ENCODE data around the gene MED22. TPM values are rescaled to one million over a fixed set of nuclear protein-coding genes. Genes with fewer than 3 reads are reported as not detected.

The MED22 gene
- total RNA-seq, 2 donors from 2014 or later: 50.0 to 51.2 TPM

DNA sequence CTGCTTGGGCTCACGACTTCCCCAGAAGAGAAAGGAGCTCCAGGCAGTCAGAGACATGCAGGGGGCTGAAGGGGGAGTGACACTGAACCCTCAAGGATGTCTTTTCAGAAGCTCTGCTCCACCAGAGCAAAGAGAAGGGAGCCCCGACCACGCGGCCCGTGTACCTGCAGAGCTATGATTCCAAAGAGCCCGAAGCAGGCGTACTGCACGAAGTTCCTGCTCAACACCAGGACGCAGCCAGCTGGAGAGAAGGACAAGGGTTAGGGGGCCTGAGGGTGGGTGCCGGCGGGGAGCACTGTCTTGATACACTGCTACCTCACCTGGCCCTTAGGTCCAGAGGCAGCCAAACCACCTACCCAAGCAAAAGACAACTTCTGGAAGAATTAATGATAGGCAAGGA lies 18.5 kb upstream of the MED22 start:
- no peak overlapping the region for H3K4me3 ChIP-seq
- H3K9me3 ChIP-seq: no peaks in the 10 kb centered on the region
- DNase-seq (ENCODE audit: low spot score) (no peak), ATAC-seq (ENCODE audit: insufficient number of reproducible peaks, low FRiP score, low read depth) (no peak)
- H3K4me1 ChIP-seq (ENCODE audit: control insufficient read depth in 1 of 2, low read depth in 2 of 2): peaks cover 1 to 38% of the 10 kb centered on the region in 2 donors
- no peak overlapping the region for H3K27ac ChIP-seq
- TF ChIP-seq CTCF (IDR thresholded peaks at IDR 0.05): no peak
- H3K27me3 ChIP-seq (replicated peaks; ENCODE audit: insufficient read depth): no peaks in the 10 kb centered on the region
- H3K36me3 ChIP-seq: peaks cover 43% of the 10 kb centered on the region

- Histone ChIP-seq H3K9me3 (no peaks in the 10 kb centered on the region), H3K4me3 (no peak overlapping the region), H3K36me3 (peaks cover 43% of the 10 kb centered on the region), H3K4me1 (ENCODE audit: control insufficient read depth in 1 of 2, low read depth in 2 of 2) (peaks cover 0 to 4% of the 10 kb centered on the region in 2 donors), H3K27ac (no peak overlapping the region), H3K27me3 (replicated peaks; ENCODE audit: insufficient read depth) (no peaks in the 10 kb centered on the region)
- TF ChIP-seq CTCF (IDR thresholded peaks at IDR 0.05): no peak
- ATAC-seq (ENCODE audit: insufficient number of reproducible peaks, low FRiP score, low read depth): no peak
- no peak for DNase-seq (ENCODE audit: low spot score)
Observed at GRCh38 chr9:133362359-133363044, 14.6 kb upstream of the MED22 start.

DNA sequence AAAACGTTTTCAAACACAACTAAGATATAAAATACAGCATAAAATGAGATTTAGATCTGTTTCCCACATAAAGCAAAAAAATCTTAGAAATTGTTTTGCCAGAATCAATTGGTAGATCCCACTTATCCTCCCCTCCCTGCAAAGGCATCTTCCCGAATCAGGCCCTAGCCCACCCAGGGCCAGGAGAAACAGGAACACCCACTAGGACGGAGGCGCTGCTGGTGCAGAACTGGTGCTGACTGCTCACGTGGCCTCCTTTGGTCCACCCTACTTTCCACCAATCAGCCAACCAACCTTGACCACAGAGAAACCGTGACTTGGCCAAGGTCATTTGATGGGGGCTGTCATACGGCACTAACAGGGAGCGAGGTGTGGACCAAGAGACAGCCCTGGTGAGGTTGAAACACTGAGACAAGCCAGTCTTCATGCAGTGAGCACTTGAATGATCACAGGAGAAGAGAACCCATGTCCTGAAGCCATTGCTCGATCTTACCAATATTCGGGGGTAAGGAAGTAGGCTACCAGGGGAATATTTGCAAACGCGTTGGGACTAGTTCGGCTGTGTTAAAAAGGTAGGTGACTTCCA lies 13.7 kb upstream of the MED22 start:
- H3K27ac ChIP-seq: no peak overlapping the region
- no peaks in the 10 kb centered on the region for H3K27me3 ChIP-seq (replicated peaks; ENCODE audit: insufficient read depth)
- H3K4me1 ChIP-seq (ENCODE audit: control insufficient read depth in 1 of 2, low read depth in 2 of 2): peaks cover 4 to 12% of the 10 kb centered on the region in 2 donors
- no peak for TF ChIP-seq CTCF (IDR thresholded peaks at IDR 0.05)
- ATAC-seq (ENCODE audit: insufficient number of reproducible peaks, low FRiP score, low read depth) (no peak), DNase-seq (ENCODE audit: low spot score) (no peak)
- no peak overlapping the region for H3K4me3 ChIP-seq
- no peaks in the 10 kb centered on the region for H3K9me3 ChIP-seq
- peaks cover 38% of the 10 kb centered on the region for H3K36me3 ChIP-seq

DNA sequence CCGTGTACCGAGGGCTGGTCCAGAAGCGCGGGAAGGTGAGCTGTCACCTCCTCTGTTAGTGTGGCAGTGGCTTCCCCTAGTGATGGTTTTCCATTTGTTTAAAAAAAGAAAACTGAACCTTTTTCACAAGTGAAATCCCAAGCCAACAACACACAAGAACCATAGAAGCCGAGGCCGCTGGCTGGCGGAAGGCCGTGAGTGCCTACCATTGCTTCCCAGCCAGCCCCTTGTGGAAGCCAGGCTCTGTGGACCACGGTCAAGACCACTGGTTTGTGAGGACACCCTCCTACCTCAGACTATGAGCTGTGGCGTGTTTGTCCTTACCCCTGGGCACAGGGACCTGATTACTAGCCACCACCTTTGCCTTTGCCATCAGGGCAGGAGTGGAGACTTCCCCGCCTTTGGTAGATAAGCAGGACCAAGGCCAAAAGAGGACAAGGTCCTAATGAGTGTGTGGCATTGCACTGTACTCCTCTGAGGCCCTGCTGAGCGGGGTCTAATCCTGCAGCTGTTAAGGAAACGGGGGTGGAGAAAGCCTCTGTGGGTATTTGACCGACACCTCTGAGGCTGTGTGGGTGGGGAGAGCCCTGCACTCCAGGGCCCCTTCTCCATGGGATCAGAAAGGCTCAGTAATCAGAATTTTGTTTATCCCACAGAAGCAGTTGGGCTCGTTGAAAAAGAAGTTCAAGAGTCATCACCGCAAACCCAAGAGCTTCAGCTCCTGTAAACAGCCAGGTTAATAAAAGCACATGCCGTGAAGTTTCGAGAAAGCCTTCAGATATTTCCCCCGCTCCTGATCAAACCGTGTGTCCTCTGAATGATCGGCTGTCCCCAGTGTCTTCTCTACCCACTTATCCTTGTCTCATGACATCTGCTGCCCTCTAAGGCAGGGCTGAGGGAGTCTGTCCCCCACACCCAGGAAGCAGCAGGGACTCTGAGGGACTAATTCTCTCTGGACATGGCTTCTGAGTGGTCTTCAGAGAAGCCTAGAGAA lies 12.8 kb upstream of the MED22 start:
- no peaks in the 10 kb centered on the region for H3K27me3 ChIP-seq (replicated peaks; ENCODE audit: insufficient read depth)
- H3K36me3 ChIP-seq: peaks cover 29% of the 10 kb centered on the region
- H3K9me3 ChIP-seq: no peaks in the 10 kb centered on the region
- no peak for TF ChIP-seq CTCF (IDR thresholded peaks at IDR 0.05)
- DNase-seq (ENCODE audit: low spot score) (no peak), ATAC-seq (ENCODE audit: insufficient number of reproducible peaks, low FRiP score, low read depth) (no peak)
- H3K27ac ChIP-seq: no peak overlapping the region
- H3K4me1 ChIP-seq (ENCODE audit: control insufficient read depth in 1 of 2, low read depth in 2 of 2): peaks cover 6 to 14% of the 10 kb centered on the region in 2 donors
- H3K4me3 ChIP-seq: no peak overlapping the region
